ENCODE measurements around the gene SETD1A. TPM values are rescaled to one million over a fixed set of nuclear protein-coding genes. Genes with fewer than 3 reads are reported as not detected.

The SETD1A gene
- total and polyA plus RNA-seq, 9 of the 15 experiments (the other 6 are each of a cell fraction or from before 2014, with no cell fraction given) = 0.08 to 36.0 (median 4.2) TPM

GRCh38 chr16:30996985-30997724, 39.6 kb downstream of the SETD1A start:
- H3K4me2 ChIP-seq (ENCODE audit: insufficient read depth, low read length) = peak overlapping the region; percentile 99
- ATAC-seq (peak; percentile 93), DNase-seq (ENCODE audit: extremely low read depth in 1 of 4, low spot score in 3 of 4) (peak; percentile 89 to 99 (median 98)), FAIRE-seq (no peak)
- H3K9me1 ChIP-seq (ENCODE audit: control insufficient read depth, insufficient read depth, low read length) = no peaks in the 10 kb centered on the region
- H3K9ac ChIP-seq (ENCODE audit: insufficient read depth in 1 of 2, low read depth in 2 of 2, low read length in 2 of 2) = peak overlapping the region; percentile 81 to 91
- 6% methylated on average over 40 of the region's 60 CpGs for WGBS (ENCODE audit: insufficient coverage, low coverage, missing lambda C conversion rate)
- peak overlapping the region; percentile 91 for H3K27ac ChIP-seq (ENCODE audit: extremely low read depth, low read depth, low read length)
- no TSS peak for BruUV-seq (replicated peaks)
- no peaks in the 10 kb centered on the region for H3K36me3 ChIP-seq (ENCODE audit: control insufficient read depth, insufficient read depth, low read length)
- in situ Hi-C loops (cut with MboI) (loop anchor here (10.0 to 25.0 kb wide), 2 partner anchors 318 to 440 kb away; partner anchors contain the start of genes COX6A2 and ZNF843), intact Hi-C loops (cut with micrococcal nuclease) (no loop called here)
- H3K27me3 ChIP-seq (ENCODE audit: control insufficient read depth in 2 of 2, insufficient read depth in 2 of 2, low read length in 2 of 2) = no peaks in the 10 kb centered on the region
- H3K4me3 ChIP-seq = peak overlapping the region; percentile 69
- no peaks in the 10 kb centered on the region for H4K20me1 ChIP-seq (replicated peaks; ENCODE audit: control insufficient read depth, insufficient read depth, low read length)
- POLR2A ChIA-PET = interaction anchor here (0.5 to 1.6 kb wide), 8 partner anchors 26 to 943 kb away, joined by 3 to 7 read pairs (median 3); partner anchors contain the start of genes ZNF646 and ZNF668
- peaks cover 48 to 50% of the 10 kb centered on the region in 2 experiments for H3K4me1 ChIP-seq (replicated peaks in 1 of 2; ENCODE audit: control insufficient read depth in 2 of 2, insufficient read depth in 2 of 2, low read length in 2 of 2)
- CTCF ChIA-PET (ENCODE audit: low intra/inter-chr PET ratio) = no interaction called here
- peaks cover 3% of the 10 kb centered on the region; the same call in 2 of the 3 replicates for H3K79me2 ChIP-seq (ENCODE audit: control insufficient read depth, insufficient read depth, low read length)
- H2AFZ ChIP-seq (ENCODE audit: low read depth, low read length) = peak overlapping the region; percentile 97
- no peaks in the 10 kb centered on the region for H3K9me3 ChIP-seq (replicated peaks; ENCODE audit: control insufficient read depth, insufficient read depth, low read depth, low read length)
- peak in 2 of 3 experiments; percentile 54 to 85 for TF ChIP-seq YY1 (IDR thresholded peaks at IDR 0.05; ENCODE audit: borderline replicate concordance in 1 of 3, control insufficient read depth in 1 of 3, extremely low read depth in 1 of 3, insufficient read depth in 3 of 3, insufficient read length in 1 of 3, insufficient replicate concordance in 2 of 3, low read depth in 1 of 3, low read length in 2 of 3)
- 0 out of 2 replicates have a peak, but pooled peaks have one; percentile 29 for TF ChIP-seq KAT7 (CRISPR knock-in tag; IDR thresholded peaks at IDR 0.05; ENCODE audit: borderline replicate concordance)
- 0 out of 2 replicates have a peak, but pooled peaks have one; percentile 20 for TF ChIP-seq SMARCE1 (IDR thresholded peaks at IDR 0.05)
- peak; percentile 15 to 41 for TF ChIP-seq E2F6 (IDR thresholded peaks at IDR 0.05; ENCODE audit: borderline replicate concordance in 1 of 2, extremely low read depth in 1 of 2, insufficient read depth in 1 of 2, insufficient read length in 1 of 2, low read depth in 1 of 2, low read length in 1 of 2, poor library complexity in 1 of 2, severe bottlenecking in 1 of 2)
- no peak for TF ChIP-seq RREB1 (CRISPR knock-in tag; IDR thresholded peaks at IDR 0.05)
- TF ChIP-seq HBP1 (CRISPR knock-in tag; IDR thresholded peaks at IDR 0.05) = 0 out of 2 replicates have a peak, but pooled peaks have one; percentile 50
- TF ChIP-seq ZFX (CRISPR knock-in tag; IDR thresholded peaks at IDR 0.05) = peak; percentile 75
- TF ChIP-seq NONO (IDR thresholded peaks at IDR 0.05; ENCODE audit: low read depth in 2 of 2, low read length in 1 of 2) = no peak
- peak; percentile 73 for TF ChIP-seq GABPA (tag; conservative IDR thresholded peaks at IDR 0.05; ENCODE audit: low read depth)
